Right renal cortex interstitium (tissue), 3 donors: ENCODE measurements around the gene GIPC3. TPM values are rescaled to one million over a fixed set of nuclear protein-coding genes. Genes with fewer than 3 reads are reported as not detected.

Source experiments
- DNase-seq, 3 donors: peaks; one replicate each; pipeline ENCODE4 v3.0.0-alpha.2; 2013; ENCODE audit warnings: low read depth in 3 of 3, low spot score in 2 of 3
- polyA plus RNA-seq, 3 donors: library from polyadenylated mRNA; unstranded; fragments of 120-200 nt; gene quantifications; one replicate each; pipeline ENCODE4 v1.2.1, GENCODE V29; 2013; ENCODE audit not compliant: insufficient read length in 3 of 3

GIPC3 gene
- polyA plus RNA-seq, 3 donors = 1.9 to 3.1 (median 2.8) TPM

DNA sequence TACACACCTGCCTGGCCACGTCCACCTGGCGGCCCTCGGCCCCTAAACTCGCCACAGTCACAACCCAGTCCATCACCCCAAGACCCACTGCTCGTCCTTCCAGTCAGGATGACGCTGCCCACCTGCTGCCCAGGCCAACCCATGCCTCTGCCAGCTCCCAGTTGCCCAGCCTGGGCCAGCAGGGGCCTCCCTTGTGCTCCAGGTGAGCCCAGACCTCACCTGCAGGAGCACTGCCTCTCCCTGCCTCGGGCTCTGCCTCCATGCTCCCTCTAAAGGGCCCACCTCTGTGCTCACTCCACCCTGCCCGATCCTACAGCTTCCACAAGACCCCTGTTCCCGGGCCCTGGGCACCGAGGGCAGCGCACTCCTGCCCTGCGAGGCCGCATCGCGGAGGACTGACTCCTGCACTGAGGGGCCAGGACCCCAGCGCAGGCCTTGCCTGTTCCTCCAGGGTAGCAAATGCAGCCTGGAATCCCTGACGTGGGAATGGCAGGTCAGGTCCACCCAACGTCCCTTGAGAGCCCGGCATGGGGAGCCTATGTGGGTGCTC lies 49.3 kb downstream of the GIPC3 start:
- no peak for DNase-seq

DNA sequence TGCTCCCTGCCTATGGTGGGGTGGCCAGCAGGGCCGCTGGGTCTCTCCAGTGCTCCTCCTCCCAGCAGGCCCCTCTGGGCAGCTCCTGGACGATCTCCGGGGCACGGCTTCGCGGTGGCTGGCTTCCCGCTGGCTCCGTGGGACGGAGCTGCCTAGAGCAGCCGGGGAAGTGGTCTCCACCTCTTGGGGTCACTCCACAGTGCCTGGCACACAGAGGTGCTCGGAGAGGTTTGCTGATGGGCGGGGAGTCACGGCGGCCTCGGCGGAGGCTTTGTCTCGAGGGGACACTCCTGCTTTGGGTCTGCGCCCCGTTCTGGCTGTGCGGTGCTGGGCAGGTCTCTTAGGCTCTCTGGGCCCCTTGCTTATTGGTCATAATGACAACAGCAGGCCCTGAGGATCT lies 51.2 kb downstream of the GIPC3 start:
- DNase-seq = no peak

DNA sequence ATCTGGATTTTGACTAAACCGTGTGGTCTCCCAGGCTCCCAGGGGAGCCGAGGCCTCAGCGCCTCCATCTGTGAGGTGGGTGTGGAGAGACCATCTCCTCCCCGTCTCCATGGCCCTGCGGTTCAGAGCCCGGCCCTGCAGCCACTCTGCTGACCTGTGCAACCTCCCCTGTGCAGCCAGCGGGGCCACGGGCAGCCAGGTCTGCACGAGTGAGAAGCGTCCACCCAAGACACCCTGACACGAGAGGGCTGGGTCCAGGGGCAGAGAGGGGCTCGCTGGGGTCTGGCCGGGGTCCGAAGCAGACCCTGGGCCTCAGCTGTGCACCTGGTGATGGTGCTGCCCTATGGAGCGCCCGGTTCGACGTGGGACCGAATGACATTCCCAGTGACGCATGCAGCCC lies 51.7 kb downstream of the GIPC3 start:
- no peak for DNase-seq

DNA sequence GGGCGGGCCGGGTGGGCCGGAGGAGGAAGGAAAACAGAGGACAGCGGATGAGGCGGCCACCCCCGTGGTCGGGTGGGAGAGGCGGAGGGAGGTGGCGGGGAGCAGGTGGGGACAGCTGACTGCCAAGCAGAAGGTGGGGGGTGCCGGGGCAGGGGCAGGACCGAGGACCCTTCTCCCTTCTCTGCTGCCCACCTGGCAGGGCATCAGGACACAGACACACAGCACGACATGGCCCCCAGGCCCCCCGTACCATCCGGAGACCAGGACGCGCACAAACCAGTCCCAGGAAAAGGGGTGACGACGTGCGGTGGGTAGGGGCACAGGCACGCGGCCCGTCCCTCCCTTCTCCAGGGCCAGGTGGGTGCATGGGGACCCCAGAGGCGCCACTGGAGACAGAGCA lies 52.3 kb downstream of the GIPC3 start:
- DNase-seq = no peak

DNA sequence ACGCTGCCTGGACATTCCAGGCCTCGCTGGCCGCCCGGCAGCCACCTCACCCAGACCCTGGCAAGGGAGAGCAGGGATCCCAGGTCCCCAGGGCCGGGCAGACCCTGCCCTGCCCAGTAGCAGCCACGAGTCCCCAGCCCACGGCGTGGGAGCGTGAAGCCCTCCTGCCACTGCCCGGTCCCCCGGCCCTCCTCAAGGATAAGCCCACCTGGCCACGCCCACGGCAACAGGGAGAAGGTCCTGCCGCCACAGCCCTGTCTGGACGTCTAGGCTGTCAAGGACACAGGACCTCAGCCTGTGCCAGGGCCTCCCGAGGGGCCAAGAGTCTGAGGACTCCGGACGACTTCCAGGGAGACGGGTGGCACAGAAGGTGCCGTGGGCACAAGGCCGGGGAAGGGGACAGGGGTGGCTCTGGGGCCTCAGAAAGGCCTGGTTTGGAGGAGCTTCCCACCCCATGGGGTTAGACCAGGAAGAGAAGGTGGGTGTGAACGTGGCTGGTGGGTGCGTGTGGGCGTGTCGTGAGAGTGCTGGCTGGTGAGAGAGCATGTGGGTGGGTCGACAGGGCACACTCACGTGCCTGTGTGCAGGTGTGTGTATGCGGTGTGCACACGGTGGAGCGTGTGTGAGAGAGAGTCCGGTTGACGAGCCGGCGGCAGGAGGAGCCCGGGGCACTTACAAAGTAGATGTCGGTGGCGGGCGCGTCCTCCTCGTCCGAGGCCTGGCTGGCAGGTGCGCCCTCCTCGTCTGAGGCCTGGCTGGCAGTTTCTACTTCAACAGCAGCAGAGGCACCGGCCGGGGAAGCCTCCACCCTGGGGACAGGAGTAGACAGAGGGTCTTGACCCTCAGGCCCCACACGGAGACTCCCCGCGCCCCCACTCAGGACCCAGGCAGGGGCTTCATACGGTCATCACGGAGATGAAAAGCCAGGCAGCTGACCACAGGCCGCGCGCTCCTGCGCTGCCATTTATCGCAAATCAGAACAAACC lies 53.2 kb downstream of the GIPC3 start:
- DNase-seq = no peak

DNA sequence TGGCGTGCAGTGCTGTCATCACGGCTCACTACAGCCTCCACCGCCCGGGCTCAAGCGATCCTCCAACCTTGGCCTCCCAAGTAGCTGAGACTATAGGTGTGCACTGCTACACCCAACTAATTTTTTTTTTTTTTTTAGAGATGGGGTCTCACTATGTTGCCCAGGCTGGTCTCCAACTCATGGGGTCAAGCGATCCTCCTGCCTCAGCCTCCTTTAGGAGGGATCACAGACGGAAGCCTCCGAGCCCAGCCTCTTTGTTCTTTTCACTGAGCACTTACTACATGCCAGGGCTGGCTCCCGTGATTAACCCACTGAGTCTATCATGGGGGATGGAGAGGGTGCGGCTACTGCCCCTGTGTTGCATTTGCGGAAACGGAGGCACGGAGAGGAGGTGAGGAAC lies 54.2 kb downstream of the GIPC3 start:
- no peak for DNase-seq

DNA sequence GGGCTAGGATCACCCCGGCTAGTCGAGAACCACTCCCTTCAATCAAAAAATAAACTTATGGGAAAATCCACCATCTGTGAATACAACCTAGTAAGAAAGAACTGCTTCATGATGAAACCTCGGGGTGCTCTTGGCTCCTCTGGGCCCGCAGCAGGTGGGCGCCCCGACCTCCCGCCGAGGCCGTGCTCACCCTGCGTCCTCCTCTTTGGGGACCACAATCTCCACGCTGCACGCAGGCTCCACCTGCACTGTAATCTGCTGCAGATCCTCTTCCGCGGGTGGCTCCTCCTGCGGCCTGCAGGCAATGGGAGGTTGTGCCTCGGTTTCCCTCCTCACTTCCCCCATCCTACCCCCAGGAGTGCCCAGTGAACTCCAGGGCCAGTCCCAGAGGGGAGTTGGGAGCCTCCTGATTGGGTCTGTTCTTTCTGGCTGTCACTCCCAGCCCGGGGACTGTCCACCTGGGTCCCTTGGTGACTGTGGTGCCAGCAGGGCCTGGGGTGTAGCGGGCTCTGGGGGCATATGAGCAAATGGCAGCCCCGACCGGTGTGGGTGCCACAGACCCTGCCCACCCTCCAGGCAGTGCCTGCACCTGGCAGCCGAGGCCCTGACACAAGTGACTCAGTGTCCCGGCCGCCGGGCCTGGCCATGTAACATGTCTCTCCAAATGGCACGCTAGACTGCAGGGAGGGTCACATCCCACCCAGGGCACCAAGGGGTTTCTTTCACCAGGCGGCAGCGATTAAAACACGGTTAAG lies 56.4 kb downstream of the GIPC3 start:
- no peak for DNase-seq

DNA sequence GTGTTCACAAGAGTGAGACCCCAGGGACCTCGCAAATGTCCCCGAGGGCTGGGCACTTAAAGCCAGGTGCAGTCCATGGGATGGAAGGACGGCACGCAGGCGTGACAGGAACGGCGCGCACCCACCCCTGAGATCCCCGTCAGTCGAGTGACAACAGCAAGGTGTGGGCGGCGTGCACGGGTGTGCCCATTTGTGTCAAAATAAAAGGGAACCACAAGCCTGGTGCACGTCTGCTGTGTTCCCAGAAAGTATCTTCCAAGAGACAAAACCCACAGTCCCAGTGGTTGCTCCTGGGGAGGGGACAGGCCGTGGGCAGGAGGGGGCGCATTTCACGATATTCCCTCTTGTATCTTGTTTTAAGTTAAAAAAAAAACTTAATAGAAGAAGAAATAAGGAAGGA lies 57.0 kb downstream of the GIPC3 start:
- no peak for DNase-seq

Other genes starting within 250 kb of the GIPC3 start
- gene NFIC, start 218.9 kb upstream of the GIPC3 start, polyA plus RNA-seq = 10 to 100 TPM; 16.2 to 20.4 (median 19.4) TPM
- gene SMIM24, start 105.0 kb upstream of the GIPC3 start, polyA plus RNA-seq = 100 to 1,000 TPM; 436 to 628 (median 553) TPM
- gene SMIM44, start 102.0 kb upstream of the GIPC3 start, polyA plus RNA-seq = not detected
- 1 to 10 TPM; 5.8 to 7.0 (median 6.7) TPM for gene DOHH, start 84.8 kb upstream of the GIPC3 start, polyA plus RNA-seq
- 10 to 100 TPM; 40.2 to 48.1 (median 47.1) TPM for gene FZR1, start 79.2 kb upstream of the GIPC3 start, polyA plus RNA-seq
- 1 to 10 TPM; 3.5 to 5.0 (median 4.3) TPM for gene TEKTIP1, start 46.3 kb upstream of the GIPC3 start, polyA plus RNA-seq
- 10 to 100 TPM; 47.2 to 53.4 (median 48.2) TPM for gene MFSD12, start 27.9 kb upstream of the GIPC3 start, polyA plus RNA-seq
- gene HMG20B, start 12.5 kb upstream of the GIPC3 start, polyA plus RNA-seq = 10 to 100 TPM; 63.7 to 75.9 (median 64.9) TPM
- 1 to 10 TPM; 2.1 to 2.6 (median 2.3) TPM for gene TBXA2R, start 21.4 kb downstream of the GIPC3 start, polyA plus RNA-seq
- 10 to 100 TPM; 17.8 to 19.3 (median 18.6) TPM for gene CACTIN, start 41.3 kb downstream of the GIPC3 start, polyA plus RNA-seq
- gene PIP5K1C, start 115.0 kb downstream of the GIPC3 start, polyA plus RNA-seq = 10 to 100 TPM; 16.9 to 19.5 (median 19.3) TPM
- 1 to 10 TPM; 6.5 to 9.4 (median 9.1) TPM for gene TJP3, start 122.9 kb downstream of the GIPC3 start, polyA plus RNA-seq
- 10 to 100 TPM; 10.3 to 11.6 (median 11.3) TPM for gene APBA3, start 176.2 kb downstream of the GIPC3 start, polyA plus RNA-seq
- gene MRPL54, start 177.2 kb downstream of the GIPC3 start, polyA plus RNA-seq = 10 to 100 TPM; 30.5 to 31.9 (median 30.5) TPM
- gene RAX2, start 186.8 kb downstream of the GIPC3 start, polyA plus RNA-seq = not detected
- gene MATK, start 200.9 kb downstream of the GIPC3 start, polyA plus RNA-seq = 1 to 10 TPM in 2 of 3 donors, under 1 TPM in 1; 0.93 to 1.4 (median 1.0) TPM